Esophagus squamous epithelium (tissue), 5 donors: Measurements from ENCODE around the gene ZNF280A. TPM values are rescaled to one million over a fixed set of nuclear protein-coding genes. Genes with fewer than 3 reads are reported as not detected.

Experiments
- DNase-seq: peaks from one replicate; lab custom pipeline; 2025; lab: John Stamatoyannopoulos, UW
- H3K27ac ChIP-seq, 4 donors: fragments of 200-600 bp; sonication (generic); one replicate each; pipeline ENCODE4 v1.5.1; 2016 to 2019; ENCODE audit warnings: mild to moderate bottlenecking in 1 of 4
- H3K27me3 ChIP-seq, 4 donors: fragments of 200-600 bp; sonication (generic); 1 replicate in 3 of 4; 2 replicates in 1 of 4; pipeline versions ENCODE4 v1.5.1 to v1.6.0; 2017 to 2021; ENCODE audit warnings: antibody characterized with exemption in 1 of 4
- H3K36me3 ChIP-seq, 3 donors: fragments of 200-600 bp; sonication (generic); one replicate each; pipeline ENCODE4 v1.5.1; 2016 to 2019
- H3K4me1 ChIP-seq, 3 donors: fragments of 200-600 bp; sonication (generic); one replicate each; pipeline ENCODE4 v1.5.1; 2017 to 2019
- H3K4me3 ChIP-seq, 4 donors: fragments of 200-600 bp; sonication (generic); 1 replicate in 3 of 4; 2 replicates in 1 of 4; pipeline ENCODE4 v1.5.1; 2016 to 2019; ENCODE audit warnings: mild to moderate bottlenecking in 2 of 4, moderate library complexity in 1 of 4
- H3K9me3 ChIP-seq, 3 donors: fragments of 200-600 bp; sonication (generic); one replicate each; pipeline ENCODE4 v1.5.1; 2016 to 2019
- CTCF ChIP-seq, 6 experiments: fragments of 450-650 bp in 4 of 6; fragments of 200-600 bp in 2 of 6; sonication (generic) in 2 of 6; IDR thresholded peaks; one replicate each; pipeline ENCODE4 v1.5.1; 2016 to 2019; ENCODE audit warnings: antibody characterized with exemption in 6 of 6, mild to moderate bottlenecking in 4 of 6, moderate library complexity in 4 of 6
- POLR2A ChIP-seq, 4 donors: fragments of 450-650 bp; IDR thresholded peaks; one replicate each; pipeline ENCODE4 v1.6.1; 2017; ENCODE audit warnings: antibody characterized with exemption in 4 of 4, mild to moderate bottlenecking in 4 of 4, moderate library complexity in 3 of 4
- WGBS, 2 donors: methylation state at CpG; one replicate each; pipeline ENCODE4 v1.1.5; 2018; 5-methylcytosine and 5-hydroxymethylcytosine counted together
- intact Hi-C: fragments of 100-400 bp; cut with DNase I; formaldehyde crosslinking; loops from one replicate; pipeline ENCODE4 v1.15.0; 2022
- total RNA-seq, 4 donors: library from RNA; depleted of rRNA; stranded (reverse); fragments of >200 nt; gene quantifications; one replicate each; pipeline ENCODE4 v1.1.0, GENCODE V29; 2016
- donor health status: DM: yes; HTN: yes; CAD: no.

Gene ZNF280A
- not detected for total RNA-seq

GRCh38 chr22:22520020-22520656 is at the start of gene ZNF280A:
Gene ZNF280A, minus strand, starts transcription at chr22:22520270. Its CDS starts 4,640 bp downstream, at chr22:22515630.
- WGBS, 2 donors, result 69 to 75% methylated on average over 11 to 12 of the region's 12 CpGs

GRCh38 chr22:22569218-22569617 is 49.1 kb upstream of the ZNF280A start:
- H3K36me3 ChIP-seq, result no peaks in the 10 kb centered on the region
- intact Hi-C loops, result no loop called here
- H3K27me3 ChIP-seq, result peaks cover 0 to 42% (median 0%) of the 10 kb centered on the region in 4 donors
- no peak overlapping the region for H3K27ac ChIP-seq
- TF ChIP-seq POLR2A (IDR thresholded peaks at IDR 0.05) (no peak), CTCF (IDR thresholded peaks at IDR 0.05) (no peak)
- no peak for DNase-seq
- 78 to 82% methylated on average over 4 to 5 of the region's 5 CpGs for WGBS, 2 donors
- H3K4me1 ChIP-seq, result no peaks in the 10 kb centered on the region
- H3K9me3 ChIP-seq, result no peaks in the 10 kb centered on the region
- H3K4me3 ChIP-seq, result no peak overlapping the region

More at GRCh38 chr22:22520020-22520656, at the start of gene ZNF280A:
- no peak within 1 kb of the TSS for H3K4me3 ChIP-seq
- H3K9me3 ChIP-seq, result no peaks in the 10 kb centered on the region
- no peaks in the 10 kb centered on the region for H3K36me3 ChIP-seq
- peaks cover 0 to 45% (median 0%) of the 10 kb centered on the region in 4 donors for H3K27me3 ChIP-seq
- TF ChIP-seq CTCF (IDR thresholded peaks at IDR 0.05) (no peak), POLR2A (IDR thresholded peaks at IDR 0.05) (no peak)
- H3K4me1 ChIP-seq, result peaks cover 0 to 4% (median 0%) of the 10 kb centered on the region in 3 donors
- no peak within 1 kb of the TSS for H3K27ac ChIP-seq
- intact Hi-C loops, result no loop called here
- no peak for DNase-seq

DNA sequence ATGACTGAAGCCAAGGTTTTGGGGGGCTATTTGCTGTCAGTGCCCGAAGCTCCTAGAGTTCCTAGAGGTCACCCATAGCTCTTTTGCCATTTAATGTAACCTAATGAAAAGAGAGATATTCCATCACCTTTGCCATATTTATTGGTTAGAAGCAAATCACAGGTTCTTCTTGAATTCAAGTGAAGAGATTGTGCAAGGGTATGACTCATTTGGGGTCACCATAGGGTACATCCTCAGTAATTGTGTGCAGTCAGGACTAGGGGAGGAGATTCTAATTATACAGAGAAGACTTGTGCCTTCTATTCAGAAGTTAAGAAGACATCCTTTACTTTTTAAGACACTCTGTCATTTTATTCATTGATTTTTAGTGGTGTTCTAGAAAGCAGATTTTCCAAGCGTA is 45.9 kb upstream of the ZNF280A start:
- TF ChIP-seq CTCF (IDR thresholded peaks at IDR 0.05) (no peak), POLR2A (IDR thresholded peaks at IDR 0.05) (no peak)
- Histone ChIP-seq H3K4me1 (no peaks in the 10 kb centered on the region), H3K36me3 (no peaks in the 10 kb centered on the region), H3K27me3 (peaks cover 0 to 26% (median 0%) of the 10 kb centered on the region in 4 donors), H3K9me3 (no peaks in the 10 kb centered on the region), H3K27ac (no peak overlapping the region), H3K4me3 (no peak overlapping the region)
- intact Hi-C loops, result no loop called here
- no peak for DNase-seq
- WGBS, 2 donors, result 80 to 100% methylated on average over 2 of the region's 2 CpGs

DNA sequence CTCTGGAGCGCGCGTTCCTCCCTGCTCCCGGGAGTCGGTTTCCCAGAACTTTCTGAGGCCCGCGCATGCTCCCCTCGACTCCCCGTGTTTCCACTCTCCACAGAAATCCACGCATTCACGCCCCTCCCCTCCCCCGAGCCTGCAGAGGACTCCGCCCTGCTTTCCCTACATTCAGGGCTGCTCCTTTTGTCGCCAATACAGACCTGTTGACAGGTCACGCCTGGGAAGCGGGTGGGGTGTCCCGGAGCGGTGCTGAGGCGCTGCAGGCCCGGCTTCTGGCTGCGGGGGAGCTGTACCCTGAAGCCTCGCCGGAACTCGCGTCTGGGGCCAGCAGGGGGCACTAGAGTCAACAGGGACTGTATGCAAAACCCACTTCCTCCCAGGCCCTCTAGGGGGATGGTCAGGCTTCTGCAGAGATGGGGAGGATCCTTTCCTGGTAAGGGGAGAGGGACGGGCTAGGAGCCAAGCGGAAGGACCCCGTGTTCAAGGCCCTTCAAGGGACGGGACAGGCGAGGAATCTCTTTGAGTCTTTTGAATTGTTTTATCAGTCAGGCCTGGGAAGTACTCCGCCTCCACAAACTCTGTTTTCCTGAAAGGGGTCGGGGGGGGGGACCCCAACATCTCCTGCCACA is 39.0 kb upstream of the ZNF280A start, which contains the start of gene PRAME:
TSS of gene PRAME (minus strand) at position 294 of the 632 bp plus-strand sequence. CDS start 2,433 bp downstream, outside the sequence.
- WGBS, 2 donors, result 73 to 79% methylated on average over 19 to 23 of the region's 32 CpGs
- Histone ChIP-seq H3K36me3 (no peaks in the 10 kb centered on the region), H3K9me3 (no peaks in the 10 kb centered on the region), H3K4me1 (no peaks in the 10 kb centered on the region), H3K27ac (no peak within 1 kb of the TSS), H3K4me3 (no peak within 1 kb of the TSS), H3K27me3 (no peaks in the 10 kb centered on the region)
- TF ChIP-seq CTCF (IDR thresholded peaks at IDR 0.05) (peak in 3 of 6 experiments; percentile 17 to 37 (median 21)), POLR2A (IDR thresholded peaks at IDR 0.05) (no peak)
- intact Hi-C loops, result no loop called here
- DNase-seq, result no peak
